OCI-LY1 (cell line): Measurements from ENCODE around the gene DLG1.

Experiments used
- H2AFZ ChIP-seq: fragments of 200-600 bp; sonication (generic), shearing (Covaris generic); 2 replicates; pipeline ENCODE4 v1.6.0; 2014; ENCODE audit warnings: antibody characterized with exemption, mild to moderate bottlenecking, low read length
- H3F3A ChIP-seq: fragments of 200-600 bp; sonication (generic), shearing (Covaris generic); 2 replicates; pipeline ENCODE4 v1.6.0; 2014; ENCODE audit warnings: mild to moderate bottlenecking, antibody characterized with exemption, low read length, moderate library complexity; ENCODE audit not compliant: insufficient read depth
- H3K27ac ChIP-seq: fragments of 200-600 bp; sonication (generic); 2 replicates; pipeline ENCODE4 v1.5.1; 2014; ENCODE audit warnings: low read length, mixed run types, mild to moderate bottlenecking, low read depth; ENCODE audit not compliant: poor library complexity, severe bottlenecking
- H3K27me3 ChIP-seq: fragments of 200-600 bp; sonication (generic); 2 replicates; pipeline ENCODE4 v1.6.0; 2014; ENCODE audit warnings: antibody characterized with exemption, mild to moderate bottlenecking, low read length, moderate library complexity; ENCODE audit not compliant: insufficient read depth
- H3K36me3 ChIP-seq: fragments of 200-600 bp; sonication (generic); 2 replicates; pipeline ENCODE4 v1.6.1; 2014; ENCODE audit warnings: mild to moderate bottlenecking, antibody characterized with exemption, low read length, moderate library complexity, mixed read lengths; ENCODE audit not compliant: insufficient read depth
- H3K4me1 ChIP-seq: fragments of 200-600 bp; sonication (generic); 2 replicates; pipeline ENCODE4 v1.5.1; 2014; ENCODE audit warnings: mild to moderate bottlenecking, low read length, moderate library complexity; ENCODE audit not compliant: insufficient read depth, severe bottlenecking
- H3K4me2 ChIP-seq: fragments of 200-600 bp; sonication (generic), shearing (Covaris generic); 2 replicates; pipeline ENCODE4 v1.6.1; 2014; ENCODE audit warnings: low read length
- H3K4me3 ChIP-seq: fragments of 200-600 bp; sonication (generic); 2 replicates; pipeline ENCODE4 v1.5.1; 2014; ENCODE audit warnings: low read length, low read depth, mild to moderate bottlenecking, mixed read lengths; ENCODE audit not compliant: poor library complexity, severe bottlenecking
- H3K79me2 ChIP-seq: fragments of 200-600 bp; shearing (Covaris generic); 2 replicates; pipeline ENCODE4 v1.6.1; 2016; ENCODE audit warnings: mixed run types, low read length, mixed read lengths; ENCODE audit not compliant: insufficient read depth
- H3K9ac ChIP-seq: fragments of 200-600 bp; sonication (generic), shearing (Covaris generic); 2 replicates; pipeline ENCODE4 v1.6.1; 2014; ENCODE audit warnings: mild to moderate bottlenecking, low read length, mixed read lengths
- H3K9me2 ChIP-seq: fragments of 200-600 bp; sonication (generic), shearing (Covaris generic); 2 replicates; pipeline ENCODE4 v1.6.1; 2014; ENCODE audit warnings: low read depth, mild to moderate bottlenecking, low read length, mixed read lengths
- H3K9me3 ChIP-seq: fragments of 200-600 bp; shearing (Covaris generic); 2 replicates; pipeline ENCODE4 v1.6.1; 2014; ENCODE audit warnings: low read length, mixed read lengths
- H4K20me1 ChIP-seq: fragments of 200-600 bp; sonication (generic), shearing (Covaris generic); 2 replicates; pipeline ENCODE4 v1.6.0; 2016; ENCODE audit warnings: mild to moderate bottlenecking, low read length; ENCODE audit not compliant: insufficient read depth
- CTCF ChIP-seq: fragments of 200-600 bp; sonication (generic), shearing (Covaris generic); IDR thresholded peaks from 2 replicates; pipeline ENCODE4 v1.5.1; 2017; ENCODE audit warnings: mild to moderate bottlenecking, antibody characterized with exemption, low read length, moderate library complexity, mixed read lengths
- EZH2 ChIP-seq: fragments of 200-600 bp; sonication (generic), shearing (Covaris generic); IDR thresholded peaks from 2 replicates; pipeline ENCODE4 v1.8.0; 2017; ENCODE audit warnings: borderline replicate concordance, mixed run types, mild to moderate bottlenecking, antibody characterized with exemption, low read length, moderate library complexity, mixed read lengths

Gene DLG1

GRCh38 chr3:197266331-197266730 is 32.1 kb downstream of the DLG1 start:
- Histone ChIP-seq H4K20me1 (no peaks in the 10 kb centered on the region; the same call in 1 of the 2 replicates), H3K9ac (no peak overlapping the region)

GRCh38 chr3:197262709-197263108 is 35.7 kb downstream of the DLG1 start:
- H3K79me2 ChIP-seq, result peaks cover 36% of the 10 kb centered on the region
- H3K9me2 ChIP-seq, result no peaks in the 10 kb centered on the region
- H3F3A ChIP-seq, result no peaks in the 10 kb centered on the region
- H4K20me1 ChIP-seq, result peaks cover 7% of the 10 kb centered on the region
- TF ChIP-seq CTCF (no peak), EZH2 (no peak)
- H3K9ac ChIP-seq, result no peak overlapping the region
- H3K9me3 ChIP-seq, result no peaks in the 10 kb centered on the region
- H3K4me2 ChIP-seq, result no peak overlapping the region
- H3K27me3 ChIP-seq, result no peaks in the 10 kb centered on the region
- H3K27ac ChIP-seq, result no peak overlapping the region
- peaks cover 8% of the 10 kb centered on the region; the same call in 1 of the 2 replicates for H3K36me3 ChIP-seq
- no peak overlapping the region for H3K4me3 ChIP-seq
- peaks cover 27% of the 10 kb centered on the region for H3K4me1 ChIP-seq
- no peak overlapping the region for H2AFZ ChIP-seq

More at GRCh38 chr3:197266331-197266730, 32.1 kb downstream of the DLG1 start:
- no peak overlapping the region for H3K4me3 ChIP-seq
- H3K9me2 ChIP-seq, result no peaks in the 10 kb centered on the region
- no peaks in the 10 kb centered on the region for H3K9me3 ChIP-seq
- no peak overlapping the region for H3K27ac ChIP-seq
- no peak overlapping the region for H3K4me2 ChIP-seq
- no peaks in the 10 kb centered on the region for H3K4me1 ChIP-seq
- TF ChIP-seq CTCF (no peak), EZH2 (no peak)
- no peaks in the 10 kb centered on the region for H3F3A ChIP-seq
- H2AFZ ChIP-seq, result no peak overlapping the region
- peaks cover 49% of the 10 kb centered on the region for H3K79me2 ChIP-seq
- no peaks in the 10 kb centered on the region for H3K27me3 ChIP-seq
- peaks cover 17% of the 10 kb centered on the region; the same call in 1 of the 2 replicates for H3K36me3 ChIP-seq

- Histone ChIP-seq H3K4me1 (peaks cover 34% of the 10 kb centered on the region), H4K20me1 (peaks cover 7% of the 10 kb centered on the region), H3K4me2 (no peak overlapping the region), H3F3A (peaks cover 4% of the 10 kb centered on the region; the same call in 1 of the 2 replicates), H3K9me3 (no peaks in the 10 kb centered on the region), H2AFZ (no peak overlapping the region), H3K27ac (no peak overlapping the region), H3K27me3 (no peaks in the 10 kb centered on the region), H3K9ac (no peak overlapping the region), H3K36me3 (peaks cover 8% of the 10 kb centered on the region; the same call in 1 of the 2 replicates), H3K9me2 (no peaks in the 10 kb centered on the region), H3K79me2 (peaks cover 33% of the 10 kb centered on the region), H3K4me3 (no peak overlapping the region)
- TF ChIP-seq EZH2 (no peak), CTCF (no peak)
Measured at GRCh38 chr3:197261164-197261509, 37.3 kb downstream of the DLG1 start.
